Endothelial cell (in vitro differentiated cells): ENCODE data around the gene CTBP2. TPM values are rescaled to one million over a fixed set of nuclear protein-coding genes. Genes with fewer than 3 reads are reported as not detected.

Experiments used
- DNase-seq: peaks from one replicate; pipeline ENCODE4 v3.0.0; 2021; ENCODE audit warnings: low spot score
- H3K27ac Mint-ChIP-seq: one replicate; pipeline ENCODE4 v1.8.0; 2021; ENCODE audit warnings: mixed read lengths, inconsistent platforms; ENCODE audit not compliant: unreplicated experiment
- H3K27me3 Mint-ChIP-seq: one replicate; pipeline ENCODE4 v1.8.0; 2021; ENCODE audit warnings: mild to moderate bottlenecking, moderate library complexity, mixed read lengths, inconsistent platforms; ENCODE audit not compliant: unreplicated experiment
- H3K36me3 Mint-ChIP-seq: one replicate; pipeline ENCODE4 v1.8.0; 2021; ENCODE audit warnings: mild to moderate bottlenecking, low read depth, mixed read lengths, inconsistent platforms; ENCODE audit not compliant: unreplicated experiment
- H3K4me1 Mint-ChIP-seq: one replicate; pipeline ENCODE4 v1.8.0; 2021; ENCODE audit warnings: mild to moderate bottlenecking, mixed read lengths, inconsistent platforms; ENCODE audit not compliant: unreplicated experiment
- H3K4me3 Mint-ChIP-seq: one replicate; pipeline ENCODE4 v1.8.0; 2021; ENCODE audit warnings: mild to moderate bottlenecking, mixed read lengths, inconsistent platforms; ENCODE audit not compliant: unreplicated experiment
- H3K9me3 Mint-ChIP-seq: one replicate; pipeline ENCODE4 v1.8.0; 2021; ENCODE audit warnings: mixed read lengths, inconsistent platforms; ENCODE audit not compliant: unreplicated experiment
- CTCF ChIP-seq: fragments of 200-600 bp; sonication (generic); IDR thresholded peaks from one replicate; pipeline ENCODE4 v1.5.0; 2021; ENCODE audit warnings: antibody characterized with exemption; ENCODE audit not compliant: unreplicated experiment
- total RNA-seq: library from RNA; stranded (reverse); fragmentation: NEBNext Ultra II Directional; extraction: Animal tissue kit (Norgen Biotek cat#: 25700); gene quantifications from one replicate; pipeline ENCODE4 v1.2.1, GENCODE V29; 2021; ENCODE audit not compliant: unreplicated experiment

The CTBP2 gene
- total RNA-seq, 1 donor from 2014 or later, result 145 TPM

GRCh38 chr10:125002423-125003145 lies 157.8 kb downstream of the CTBP2 start:
- H3K36me3 Mint-ChIP-seq, result peaks cover 30% of the 10 kb centered on the region
- H3K27me3 Mint-ChIP-seq, result peaks cover 18% of the 10 kb centered on the region
- no peak for TF ChIP-seq CTCF
- H3K4me3 Mint-ChIP-seq, result no peak overlapping the region
- H3K4me1 Mint-ChIP-seq, result peaks cover 15% of the 10 kb centered on the region
- no peak overlapping the region for H3K27ac Mint-ChIP-seq
- H3K9me3 Mint-ChIP-seq, result no peaks in the 10 kb centered on the region
- DNase-seq, result no peak

- TF ChIP-seq CTCF, result no peak
- H3K27ac Mint-ChIP-seq, result no peak overlapping the region
- H3K4me3 Mint-ChIP-seq, result no peak overlapping the region
- peaks cover 17% of the 10 kb centered on the region for H3K27me3 Mint-ChIP-seq
- H3K9me3 Mint-ChIP-seq, result no peaks in the 10 kb centered on the region
- DNase-seq, result no peak
- H3K4me1 Mint-ChIP-seq, result peaks cover 11% of the 10 kb centered on the region
- peaks cover 32% of the 10 kb centered on the region for H3K36me3 Mint-ChIP-seq
Observed at GRCh38 chr10:125002047-125002422, 158.3 kb downstream of the CTBP2 start.

GRCh38 chr10:125001313-125002046 lies 158.9 kb downstream of the CTBP2 start:
- peaks cover 30% of the 10 kb centered on the region for H3K36me3 Mint-ChIP-seq

GRCh38 chr10:125000366-125001312 lies 159.7 kb downstream of the CTBP2 start:
- no peak for TF ChIP-seq CTCF
- Mint-ChIP-seq H3K4me3 (peak overlapping the region; percentile 21), H3K27me3 (peaks cover 21% of the 10 kb centered on the region), H3K9me3 (no peaks in the 10 kb centered on the region), H3K4me1 (peaks cover 6% of the 10 kb centered on the region), H3K27ac (no peak overlapping the region), H3K36me3 (peaks cover 34% of the 10 kb centered on the region)
- no peak for DNase-seq

More at GRCh38 chr10:125001313-125002046, 158.9 kb downstream of the CTBP2 start:
- Mint-ChIP-seq H3K4me3 (no peak overlapping the region), H3K27me3 (peaks cover 17% of the 10 kb centered on the region), H3K9me3 (no peaks in the 10 kb centered on the region), H3K4me1 (peaks cover 7% of the 10 kb centered on the region), H3K27ac (no peak overlapping the region)
- no peak for TF ChIP-seq CTCF
- no peak for DNase-seq
